Lung (tissue), 12 donors: ENCODE measurements around the gene SH3TC1. TPM values are rescaled to one million over a fixed set of nuclear protein-coding genes. Genes with fewer than 3 reads are reported as not detected.

Source experiments
- ATAC-seq: fragments of 200-7000 bp; cut with Tn5 transposase; one replicate; pipeline ENCODE4 v1.9.1; 2020; ENCODE audit warnings: moderate number of reproducible peaks; ENCODE audit not compliant: insufficient read depth, low FRiP score
- DNase-seq, 3 donors: peaks; one replicate each; pipeline ENCODE4 v3.0.0-alpha.2; 2013 to 2017
- H3K27ac ChIP-seq, 2 donors: one replicate each; pipeline ENCODE4 v1.5.1; 2013; ENCODE audit warnings: mild to moderate bottlenecking in 2 of 2, moderate library complexity in 2 of 2, control low read depth in 1 of 2, inconsistent platforms in 1 of 2, low read depth in 1 of 2, low read length in 1 of 2
- H3K27me3 ChIP-seq, 3 donors: one replicate each; pipeline ENCODE4 v1.5.1; 2013; ENCODE audit warnings: low read length in 2 of 3; ENCODE audit not compliant: control insufficient read depth in 3 of 3, insufficient read depth in 3 of 3
- H3K36me3 ChIP-seq, 4 donors: one replicate each; pipeline ENCODE4 v1.5.1; 2013; ENCODE audit warnings: low read length in 4 of 4, mild to moderate bottlenecking in 1 of 4, moderate library complexity in 1 of 4; ENCODE audit not compliant: control insufficient read depth in 4 of 4, insufficient read depth in 4 of 4
- H3K4me1 ChIP-seq, 5 donors: one replicate each; pipeline ENCODE4 v1.5.1; 2013; ENCODE audit warnings: low read length in 5 of 5, mild to moderate bottlenecking in 2 of 5, moderate library complexity in 1 of 5; ENCODE audit not compliant: control insufficient read depth in 5 of 5, insufficient read depth in 5 of 5
- H3K4me3 ChIP-seq: one replicate; pipeline ENCODE4 v1.5.1; 2013; ENCODE audit warnings: mild to moderate bottlenecking, control low read depth, moderate library complexity
- H3K9ac ChIP-seq, 2 donors: one replicate each; pipeline ENCODE4 v1.5.1; 2013; ENCODE audit warnings: low read length in 2 of 2, control low read depth in 1 of 2; ENCODE audit not compliant: insufficient read depth in 1 of 2
- H3K9me3 ChIP-seq, 4 donors: one replicate each; pipeline ENCODE4 v1.5.1; 2013; ENCODE audit warnings: low read length in 3 of 4, mild to moderate bottlenecking in 1 of 4, moderate library complexity in 1 of 4; ENCODE audit not compliant: control insufficient read depth in 4 of 4, insufficient read depth in 3 of 4
- WGBS, 2 donors: extraction: QIAGEN DNeasy Blood & Tissue Kit; methylation state at CpG; one replicate each; pipeline ENCODE4 v1.1.7; 2013; 5-methylcytosine and 5-hydroxymethylcytosine counted together
- polyA plus RNA-seq, 2 donors: library from polyadenylated mRNA; stranded (reverse); fragments of 200-250 nt; gene quantifications; one replicate each; pipeline ENCODE4 v1.2.1, GENCODE V29; 2013
- total RNA-seq, 2 donors: library from RNA; depleted of rRNA in 1 of 2; stranded (reverse); fragments of >200 nt in 1 of 2; gene quantifications; one replicate each; pipeline ENCODE4 v1.2.1, GENCODE V29; 2014 to 2021
- TF ChIP-seq, protein P1 (sequence below): IDR thresholded peaks from 2 replicates; pipeline ENCODE4 v1.5.1; 2012; ENCODE audit warnings: mild to moderate bottlenecking; ENCODE audit errors: control extremely low read depth, extremely low read depth
- donor health status: control.
- donor health status: control.
- donor health status: Bipolar disorder and iron deficiency.
- donor health status: healthy.
- donor health status: DM: yes; HTN: yes; CAD: no.

SH3TC1 gene
- total and polyA plus RNA-seq, 4 donors, result 21.4 to 67.3 (median 38.1) TPM

DNA sequence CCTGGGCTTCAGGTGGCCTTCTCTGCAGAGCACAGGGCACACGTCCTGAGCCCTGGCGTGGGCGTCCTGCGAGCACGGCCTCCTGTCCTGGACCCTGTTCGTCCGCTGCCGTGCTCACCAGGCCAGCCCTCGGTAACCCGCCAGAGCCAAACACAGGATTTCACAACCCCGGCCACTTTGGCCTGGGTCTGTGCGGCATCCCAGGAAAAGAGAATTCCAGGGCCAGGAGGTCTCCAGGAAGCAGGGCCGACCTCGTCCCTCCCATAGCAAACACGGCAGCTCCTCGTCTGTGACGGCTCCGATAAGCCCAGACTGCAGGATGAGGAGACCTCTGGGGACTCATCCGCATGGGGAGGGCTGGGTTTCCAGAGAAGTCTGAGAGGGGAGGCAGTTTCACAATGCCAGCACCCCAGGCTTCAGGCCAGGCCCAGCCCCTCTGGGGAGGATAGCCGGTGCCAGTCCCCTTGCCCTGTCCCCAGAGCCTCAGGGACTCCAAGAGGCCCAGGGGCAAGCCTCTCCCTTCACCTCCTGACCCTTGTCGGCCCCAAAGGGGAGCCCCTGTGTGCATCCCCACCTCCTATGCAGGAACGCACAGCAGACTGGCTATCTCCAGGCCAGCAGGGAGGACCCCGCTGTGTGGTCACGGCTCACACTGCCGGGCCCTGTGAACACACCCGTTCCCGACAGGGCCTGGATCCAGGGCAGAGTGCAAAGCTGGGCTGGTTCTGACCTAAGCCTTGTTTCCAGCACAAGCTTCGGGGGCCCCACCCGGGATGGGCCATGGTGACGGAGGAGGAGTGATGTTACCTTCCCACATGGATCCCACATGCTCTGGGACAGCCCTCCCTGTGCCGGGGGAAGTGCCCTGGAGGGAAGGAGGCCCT, 48.2 kb downstream of the SH3TC1 start:
- H3K4me3 ChIP-seq, result no peak overlapping the region
- no peak overlapping the region for H3K9ac ChIP-seq
- peaks cover 0 to 2% (median 0%) of the 10 kb centered on the region in 3 donors for H3K27me3 ChIP-seq
- peaks cover 0 to 21% (median 13%) of the 10 kb centered on the region in 5 donors for H3K4me1 ChIP-seq
- H3K27ac ChIP-seq, result peak overlapping the region in 1 of 2 donors; percentile 84
- H3K36me3 ChIP-seq, result no peaks in the 10 kb centered on the region
- ATAC-seq, result peak; percentile 12
- WGBS, 2 donors, result 65 to 79% methylated on average over 31 of the region's 31 CpGs
- DNase-seq, result peak in 1 of 3 donors; percentile 50
- TF ChIP-seq, protein P1, sequence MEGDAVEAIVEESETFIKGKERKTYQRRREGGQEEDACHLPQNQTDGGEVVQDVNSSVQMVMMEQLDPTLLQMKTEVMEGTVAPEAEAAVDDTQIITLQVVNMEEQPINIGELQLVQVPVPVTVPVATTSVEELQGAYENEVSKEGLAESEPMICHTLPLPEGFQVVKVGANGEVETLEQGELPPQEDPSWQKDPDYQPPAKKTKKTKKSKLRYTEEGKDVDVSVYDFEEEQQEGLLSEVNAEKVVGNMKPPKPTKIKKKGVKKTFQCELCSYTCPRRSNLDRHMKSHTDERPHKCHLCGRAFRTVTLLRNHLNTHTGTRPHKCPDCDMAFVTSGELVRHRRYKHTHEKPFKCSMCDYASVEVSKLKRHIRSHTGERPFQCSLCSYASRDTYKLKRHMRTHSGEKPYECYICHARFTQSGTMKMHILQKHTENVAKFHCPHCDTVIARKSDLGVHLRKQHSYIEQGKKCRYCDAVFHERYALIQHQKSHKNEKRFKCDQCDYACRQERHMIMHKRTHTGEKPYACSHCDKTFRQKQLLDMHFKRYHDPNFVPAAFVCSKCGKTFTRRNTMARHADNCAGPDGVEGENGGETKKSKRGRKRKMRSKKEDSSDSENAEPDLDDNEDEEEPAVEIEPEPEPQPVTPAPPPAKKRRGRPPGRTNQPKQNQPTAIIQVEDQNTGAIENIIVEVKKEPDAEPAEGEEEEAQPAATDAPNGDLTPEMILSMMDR, result no peak
- H3K9me3 ChIP-seq, result no peaks in the 10 kb centered on the region

DNA sequence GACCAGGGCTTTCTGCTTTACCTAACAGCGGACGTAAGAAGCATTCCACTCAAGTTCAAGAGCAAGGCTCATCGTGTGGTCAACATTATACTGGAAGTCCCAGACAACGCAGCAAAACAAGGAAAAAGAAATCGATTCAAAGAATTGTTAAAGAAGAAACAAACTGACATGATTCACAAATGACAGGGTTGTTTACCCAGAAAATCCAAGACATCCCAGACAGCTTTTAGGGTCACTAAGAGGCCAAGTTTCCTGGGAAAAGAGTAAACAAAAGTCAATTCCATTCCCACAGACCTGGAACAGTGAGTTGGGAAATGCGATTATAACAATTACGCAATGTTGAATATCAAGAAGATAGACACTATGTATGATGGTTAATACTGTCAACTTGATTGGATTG, 49.0 kb downstream of the SH3TC1 start:
- Histone ChIP-seq H3K36me3 (no peaks in the 10 kb centered on the region), H3K9ac (no peak overlapping the region), H3K4me1 (peaks cover 0 to 17% (median 10%) of the 10 kb centered on the region in 5 donors), H3K9me3 (no peaks in the 10 kb centered on the region), H3K4me3 (no peak overlapping the region), H3K27ac (peak overlapping the region in 1 of 2 donors; percentile 84), H3K27me3 (peaks cover 0 to 2% (median 0%) of the 10 kb centered on the region in 3 donors)
- 56 to 73% methylated on average over 7 of the region's 7 CpGs for WGBS, 2 donors
- TF ChIP-seq, protein P1, result no peak
- ATAC-seq (no peak), DNase-seq (peak in 1 of 3 donors; percentile 44)

DNA sequence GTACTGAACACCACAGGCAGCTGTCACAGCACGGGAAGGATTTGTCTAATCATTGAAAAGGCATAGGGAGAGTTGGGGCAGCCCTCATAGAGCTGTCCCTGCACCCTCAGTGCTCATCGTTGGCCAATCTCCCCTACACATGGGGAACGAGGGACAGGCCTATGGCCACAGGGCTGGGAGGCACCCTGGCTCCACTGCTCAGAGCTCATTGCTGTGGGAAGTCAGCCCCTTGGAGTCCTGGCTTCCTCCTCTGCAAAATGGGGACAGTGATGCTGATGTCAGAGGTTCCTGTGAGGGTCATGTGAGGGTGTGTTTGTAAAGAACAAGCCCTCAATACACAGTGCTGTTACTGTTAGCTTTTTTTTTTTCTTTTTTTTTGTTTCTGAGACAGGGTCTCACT, 51.1 kb downstream of the SH3TC1 start:
- H3K9ac ChIP-seq, result no peak overlapping the region
- TF ChIP-seq, protein P1, result no peak
- H3K36me3 ChIP-seq, result no peaks in the 10 kb centered on the region
- peaks cover 0 to 2% (median 0%) of the 10 kb centered on the region in 3 donors for H3K27me3 ChIP-seq
- WGBS, 2 donors, result 67 to 68% methylated on average over 3 of the region's 3 CpGs
- ATAC-seq, result no peak
- H3K4me1 ChIP-seq, result peaks cover 0 to 16% (median 10%) of the 10 kb centered on the region in 5 donors
- no peak overlapping the region for H3K27ac ChIP-seq
- DNase-seq, result no peak
- no peak overlapping the region for H3K4me3 ChIP-seq
- H3K9me3 ChIP-seq, result no peaks in the 10 kb centered on the region
